NCI-H2227 treated with DMSO at 0.1 percent for 48 hours (cell line): Measurements from ENCODE around the gene CDH26.
A peak's percentile ranks its signal among the peaks of the same experiment; 100 is the strongest.
"Not testable (repeated sequence)": the region's sequence is repeated elsewhere in the genome, so short reads cannot be mapped to it uniquely, and the experiment has no call there.

ENCODE experiments used
- DNase-seq: peaks from one replicate; lab custom pipeline; 2025; lab: John Stamatoyannopoulos, UW

The CDH26 gene

GRCh38 chr20:59940956-59941294 is 17.3 kb upstream of the CDH26 start:
- no peak for DNase-seq

- no peak for DNase-seq
Observed at GRCh38 chr20:59942245-59942644, 16.0 kb upstream of the CDH26 start.

DNA sequence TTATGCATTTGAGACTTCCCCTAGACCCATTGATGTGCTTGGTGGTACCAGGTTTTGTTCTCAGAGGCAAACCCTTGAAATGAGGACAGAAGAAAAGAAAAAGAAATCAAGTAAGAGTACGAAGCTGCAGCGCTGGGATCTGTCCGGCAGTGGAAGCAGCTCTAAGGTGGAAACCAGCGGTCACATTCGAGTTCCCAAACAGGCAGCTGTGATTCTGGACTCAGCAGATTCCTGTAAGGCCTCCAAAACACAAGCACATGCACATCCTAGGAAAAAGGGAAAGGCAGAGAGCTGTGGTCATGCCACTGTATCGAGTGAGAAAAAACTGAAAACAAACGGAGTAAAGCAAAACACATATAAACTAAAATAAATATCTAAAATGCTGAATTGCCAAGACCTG is 13.5 kb upstream of the CDH26 start:
- DNase-seq: no peak

GRCh38 chr20:59945175-59945574 is 13.0 kb upstream of the CDH26 start:
- no peak for DNase-seq

DNA sequence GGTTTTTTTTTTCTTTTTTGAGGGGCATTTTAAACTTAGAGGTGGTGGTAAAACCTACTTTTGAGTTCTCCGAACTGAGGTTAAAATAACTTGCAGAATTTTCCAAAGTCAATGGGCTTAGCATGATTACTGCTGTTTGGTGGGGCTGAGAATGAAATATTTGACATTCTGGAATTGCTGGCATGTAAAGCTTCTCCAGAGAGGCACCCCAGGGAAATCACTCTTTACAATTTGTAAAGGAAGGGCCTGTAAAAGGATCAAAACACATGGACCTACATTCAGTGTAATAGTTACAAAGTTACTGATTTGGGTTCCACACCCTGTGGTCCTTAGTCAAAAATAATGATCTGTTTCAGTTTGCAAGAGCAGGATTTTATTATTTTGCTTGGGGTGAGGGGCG is 12.5 kb upstream of the CDH26 start:
- no peak for DNase-seq

- DNase-seq: no peak
Observed at GRCh38 chr20:59947376-59947775, 10.8 kb upstream of the CDH26 start.

DNA sequence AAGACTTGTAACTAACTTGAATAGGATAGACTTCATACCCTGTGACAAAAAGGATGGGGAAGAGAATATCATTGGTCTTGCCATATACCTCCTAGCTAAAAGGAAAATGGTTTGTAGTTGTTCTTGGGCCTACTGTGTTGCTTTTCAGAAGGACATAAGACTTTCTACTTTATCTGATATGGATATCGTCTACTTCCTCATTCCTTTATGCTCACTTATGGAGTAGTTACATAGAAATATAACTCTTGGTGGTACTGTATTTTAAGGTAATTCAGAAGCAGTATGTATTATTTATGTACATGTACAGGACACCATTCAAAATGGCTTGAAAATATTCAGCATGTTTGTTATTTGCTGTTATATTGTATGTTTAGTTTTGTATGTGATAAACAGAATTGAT is 10.0 kb upstream of the CDH26 start:
- DNase-seq: no peak

DNA sequence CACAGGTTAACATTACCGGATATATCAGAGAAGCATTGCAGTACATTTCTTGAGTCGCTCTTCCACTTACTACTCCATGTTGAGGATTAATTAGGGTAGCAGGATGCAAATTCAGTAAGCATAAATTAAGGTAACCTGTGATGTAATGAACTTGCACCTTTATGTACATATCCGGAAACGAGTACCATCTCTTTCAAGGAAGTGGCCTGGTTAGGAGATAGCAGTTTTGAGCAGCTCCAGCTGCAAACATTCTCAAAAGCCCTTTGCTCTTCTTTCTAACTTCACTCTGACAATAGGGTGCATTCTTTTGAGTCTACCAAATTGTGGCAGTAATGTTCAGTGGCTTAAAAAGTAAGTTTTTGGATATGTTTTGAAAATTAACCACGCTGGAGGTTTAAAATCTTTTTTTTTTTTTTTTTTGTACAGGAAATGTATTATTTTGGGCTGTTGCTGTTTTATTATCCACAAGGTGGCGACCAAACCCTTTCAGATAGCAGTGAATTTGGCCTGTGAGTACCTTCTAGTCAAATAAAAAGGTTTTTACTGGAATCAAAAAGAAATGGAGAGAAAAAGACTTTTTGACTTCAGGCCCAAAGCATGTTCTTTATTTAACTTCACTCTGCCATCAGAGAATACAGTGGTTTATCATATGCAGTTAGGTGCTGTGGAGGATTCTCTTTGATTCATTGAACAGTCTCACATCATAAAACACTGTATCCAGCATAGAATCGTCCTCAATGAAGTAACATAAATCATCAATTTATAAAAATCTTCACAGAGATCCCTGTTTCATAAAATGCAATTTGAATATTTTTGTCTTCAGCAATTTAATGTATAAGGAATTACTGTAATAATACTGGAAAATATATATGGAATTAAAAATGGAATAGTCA is 9.1 kb upstream of the CDH26 start:
- peak; percentile 52 for DNase-seq

- no peak for DNase-seq
Observed at GRCh38 chr20:59949911-59950310, 8.3 kb upstream of the CDH26 start.

GRCh38 chr20:59954718-59955117 is 3.5 kb upstream of the CDH26 start:
- DNase-seq: no peak

DNA sequence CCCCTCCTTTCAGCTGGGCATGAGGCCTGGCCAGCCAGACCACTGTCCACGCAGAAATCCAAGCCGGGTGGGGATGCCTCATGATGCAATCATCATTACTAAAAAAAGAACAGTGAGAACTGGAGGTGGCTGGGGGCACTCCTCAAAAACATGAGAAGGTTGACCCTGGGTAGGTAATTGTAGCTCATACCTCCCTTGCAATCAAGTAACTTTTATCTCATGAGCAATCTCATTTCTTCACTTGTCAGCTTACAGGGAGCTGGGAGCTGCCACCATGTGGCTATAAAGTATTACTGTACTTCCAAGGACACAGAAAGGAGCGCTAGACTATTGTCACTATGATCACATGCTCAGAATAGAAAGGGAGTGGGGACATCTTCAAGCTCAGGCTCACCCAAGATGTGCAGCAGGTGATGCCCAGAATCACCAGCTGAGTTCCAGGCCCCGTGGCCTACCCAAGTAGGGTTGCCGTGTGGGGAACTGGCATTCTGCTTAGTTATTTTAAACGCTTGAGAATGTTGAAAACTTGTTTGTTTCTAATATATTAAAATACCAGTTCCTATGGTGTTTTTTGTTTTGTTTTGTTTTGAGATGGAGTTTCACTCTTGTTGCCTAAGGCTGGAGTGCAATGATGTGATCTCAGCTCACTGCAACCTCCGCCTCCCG is 3.0 kb upstream of the CDH26 start:
- peak; percentile 53 for DNase-seq

GRCh38 chr20:59957568-59957967 is 655 bp upstream of the CDH26 start:
- DNase-seq: not testable (repeated sequence)

- DNase-seq: no peak
Observed at GRCh38 chr20:59958626-59959025, 403 bp downstream of the CDH26 start.

GRCh38 chr20:59961423-59961822 is 3.2 kb downstream of the CDH26 start:
- DNase-seq: no peak

GRCh38 chr20:59962155-59962554 is 3.9 kb downstream of the CDH26 start:
- no peak for DNase-seq

DNA sequence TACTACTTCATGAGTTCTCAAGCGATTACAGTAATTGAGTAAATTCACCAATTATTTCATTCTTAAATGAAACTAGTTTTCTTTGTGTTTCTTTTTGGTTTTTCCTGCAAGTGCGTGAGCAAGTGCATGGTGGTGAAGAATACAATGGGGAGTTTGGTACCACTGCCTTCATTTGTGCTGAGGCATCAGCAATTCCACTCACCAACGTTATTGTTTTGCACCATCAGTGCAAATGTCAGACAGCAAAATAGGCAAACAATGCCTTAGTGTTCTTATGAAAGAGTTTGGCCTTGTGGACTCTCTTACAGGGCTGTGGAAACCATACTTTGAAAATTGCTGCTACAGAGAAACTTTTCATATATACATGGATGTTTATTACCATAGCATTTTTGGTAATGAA is 8.2 kb downstream of the CDH26 start:
- DNase-seq: no peak

GRCh38 chr20:59971428-59971827 is 13.2 kb downstream of the CDH26 start:
- no peak for DNase-seq

DNA sequence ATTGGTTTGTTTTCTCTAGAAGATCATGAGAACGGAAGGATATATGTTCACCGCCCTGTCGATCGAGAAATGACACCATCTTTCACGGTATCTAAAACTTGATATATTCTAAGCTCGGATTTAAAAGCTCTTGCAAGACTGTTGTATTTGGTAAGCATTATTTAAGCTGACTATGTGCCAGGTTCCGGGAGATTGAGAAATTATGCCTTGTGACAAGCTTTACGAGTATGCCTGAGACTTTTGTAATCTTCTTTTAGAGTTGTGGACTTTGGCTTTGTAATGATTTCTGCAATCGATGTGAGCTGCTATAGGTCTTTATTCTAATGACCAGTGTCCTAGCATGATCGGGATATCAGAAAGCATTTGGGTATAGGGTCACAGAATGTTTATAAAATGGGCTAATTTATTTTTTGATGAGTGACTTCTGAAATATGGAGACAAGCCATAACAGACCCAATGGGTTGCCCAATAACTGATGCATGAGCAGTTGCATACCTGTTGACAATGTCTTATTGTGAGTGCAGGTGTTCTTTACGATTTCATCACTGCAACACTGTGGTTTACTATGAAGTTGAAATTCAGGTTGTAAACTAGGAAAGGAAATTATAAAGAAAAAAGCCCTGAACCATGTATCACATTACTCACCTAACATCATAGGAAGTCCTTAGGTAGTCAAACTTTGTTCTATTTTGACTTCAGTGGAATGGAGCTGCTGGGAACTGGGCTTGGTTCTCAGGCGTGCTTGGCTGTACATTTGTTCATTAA is 14.0 kb downstream of the CDH26 start:
- DNase-seq: no peak

GRCh38 chr20:59976156-59976782 is 18.0 kb downstream of the CDH26 start:
- DNase-seq: no peak

GRCh38 chr20:59977086-59977485 is 18.9 kb downstream of the CDH26 start:
- DNase-seq: no peak

DNA sequence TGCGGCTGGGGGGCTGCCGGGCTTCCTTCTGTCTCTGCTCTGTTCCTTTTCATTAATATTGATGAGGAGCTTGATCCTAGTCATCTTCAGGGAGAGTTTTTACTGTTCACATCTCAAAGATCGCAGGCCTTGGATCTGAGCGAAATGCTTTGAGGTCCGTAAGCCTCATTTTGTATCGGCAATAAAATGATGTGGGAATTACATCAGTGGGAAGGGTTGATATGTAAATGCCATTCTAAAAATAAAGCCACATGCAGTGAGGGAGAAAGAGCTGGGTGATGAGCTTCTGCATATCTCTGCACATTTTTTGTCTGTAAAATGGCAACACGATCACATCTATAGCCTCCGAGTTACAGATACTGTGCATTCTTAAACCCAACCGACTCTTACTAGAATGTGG is 24.9 kb downstream of the CDH26 start:
- DNase-seq: no peak

GRCh38 chr20:59984541-59984940 is 26.3 kb downstream of the CDH26 start:
- DNase-seq: no peak
